Loucy (cell line): ENCODE results near the gene ARIH1.
A peak's percentile ranks its signal among the peaks of the same experiment; 100 is the strongest.

Experiments
- H2AFZ ChIP-seq: fragments of 200-600 bp; sonication (generic); 2 replicates; pipeline ENCODE4 v1.6.0; 2016; ENCODE audit warnings: antibody characterized with exemption, mild to moderate bottlenecking, low read length, moderate library complexity
- H3F3A ChIP-seq: fragments of 200-600 bp; 2 replicates; pipeline ENCODE4 v1.6.0; 2016; ENCODE audit warnings: antibody characterized with exemption, low read depth, mild to moderate bottlenecking
- H3K27me3 ChIP-seq: fragments of 200-600 bp; sonication (generic); 2 replicates; pipeline ENCODE4 v1.6.1; 2014; ENCODE audit warnings: low read length, mild to moderate bottlenecking; ENCODE audit not compliant: insufficient read depth, poor library complexity, severe bottlenecking
- H3K36me3 ChIP-seq: fragments of 200-600 bp; sonication (generic); 2 replicates; pipeline ENCODE4 v1.6.1; 2016; ENCODE audit warnings: low read length; ENCODE audit not compliant: insufficient read depth
- H3K4me1 ChIP-seq: fragments of 200-600 bp; sonication (generic); 2 replicates; pipeline ENCODE4 v1.5.1; 2014; ENCODE audit warnings: low read length, mild to moderate bottlenecking; ENCODE audit not compliant: insufficient read depth, poor library complexity, severe bottlenecking
- H3K4me2 ChIP-seq: fragments of 200-600 bp; sonication (generic); 2 replicates; pipeline ENCODE4 v1.6.0; 2014; ENCODE audit warnings: antibody characterized with exemption, low read length, low read depth, mild to moderate bottlenecking; ENCODE audit not compliant: poor library complexity, severe bottlenecking
- H3K4me3 ChIP-seq: fragments of 200-600 bp; sonication (generic); 2 replicates; pipeline ENCODE4 v1.5.1; 2014; ENCODE audit warnings: low read length, mild to moderate bottlenecking, mixed read lengths; ENCODE audit not compliant: poor library complexity, severe bottlenecking
- H3K79me2 ChIP-seq: fragments of 200-600 bp; sonication (generic); 2 replicates; pipeline ENCODE4 v1.6.1; 2014; ENCODE audit warnings: low read length; ENCODE audit not compliant: insufficient read depth
- H3K9ac ChIP-seq: fragments of 200-600 bp; sonication (generic); 2 replicates; pipeline ENCODE4 v1.6.0; 2014; ENCODE audit warnings: mild to moderate bottlenecking, low read depth, low read length, moderate library complexity; ENCODE audit not compliant: poor library complexity, severe bottlenecking
- H3K9me2 ChIP-seq: fragments of 200-600 bp; sonication (generic); replicated peaks from 2 replicates; pipeline ENCODE4 v1.6.1; 2016; ENCODE audit warnings: low read depth, low read length, mixed read lengths
- H3K9me3 ChIP-seq: fragments of 200-600 bp; sonication (generic); 2 replicates; pipeline ENCODE4 v1.6.1; 2014; ENCODE audit warnings: mild to moderate bottlenecking, antibody characterized with exemption, low read length, low read depth; ENCODE audit not compliant: insufficient read depth
- H4K20me1 ChIP-seq: fragments of 200-600 bp; sonication (generic); 2 replicates; pipeline ENCODE4 v1.6.0; 2014; ENCODE audit warnings: antibody characterized with exemption, low read length, mild to moderate bottlenecking; ENCODE audit not compliant: insufficient read depth, poor library complexity, severe bottlenecking
- EZH2phosphoT487 ChIP-seq: fragments of 200-600 bp; IDR thresholded peaks from 2 replicates; pipeline ENCODE4 v1.6.1; 2018; ENCODE audit warnings: antibody characterized with exemption, mild to moderate bottlenecking, moderate library complexity, borderline replicate concordance
- TF ChIP-seq, protein P1 (sequence below): fragments of 200-600 bp; sonication (generic); conservative IDR thresholded peaks from 2 replicates; pipeline ENCODE4 v1.5.1; 2014; ENCODE audit warnings: mild to moderate bottlenecking, antibody characterized with exemption, low read length

Gene ARIH1

DNA sequence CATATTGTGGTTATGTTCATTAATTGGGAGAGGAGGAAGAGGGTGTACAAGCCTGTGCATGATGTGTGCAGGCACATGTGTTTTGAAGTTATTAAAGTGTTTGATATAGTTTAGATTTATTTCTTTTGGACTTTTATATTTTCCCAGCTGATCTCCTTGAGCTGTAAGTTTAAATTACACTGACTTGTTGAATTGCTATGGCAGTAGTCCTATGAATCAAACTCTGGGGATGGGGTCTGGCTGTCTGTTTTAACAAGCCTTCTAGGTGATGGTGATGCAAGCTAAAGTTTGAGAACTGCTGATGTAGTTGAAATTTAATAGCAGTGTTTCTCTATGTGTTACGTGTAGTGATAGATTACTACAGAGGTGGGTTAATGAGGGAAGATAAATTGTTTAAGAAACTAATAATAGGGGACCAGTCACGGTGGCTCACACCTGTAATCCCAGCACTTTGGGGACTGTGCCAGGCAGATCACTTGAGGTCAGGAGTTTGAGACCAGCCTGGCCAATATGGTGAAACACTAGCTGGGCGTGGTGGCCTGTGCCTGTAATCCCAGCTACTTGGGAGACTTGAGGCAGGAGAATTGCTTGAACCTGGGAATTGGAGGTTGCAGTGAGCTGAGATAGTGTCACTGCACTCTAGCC lies 7.0 kb downstream of the ARIH1 start:
- no peaks in the 10 kb centered on the region for H3K9me3 ChIP-seq
- H3K79me2 ChIP-seq, result peaks cover 100% of the 10 kb centered on the region
- no peaks in the 10 kb centered on the region for H3K27me3 ChIP-seq
- peak overlapping the region; percentile 37 for H3K4me2 ChIP-seq
- no peaks in the 10 kb centered on the region for H3F3A ChIP-seq
- TF ChIP-seq, protein P1, sequence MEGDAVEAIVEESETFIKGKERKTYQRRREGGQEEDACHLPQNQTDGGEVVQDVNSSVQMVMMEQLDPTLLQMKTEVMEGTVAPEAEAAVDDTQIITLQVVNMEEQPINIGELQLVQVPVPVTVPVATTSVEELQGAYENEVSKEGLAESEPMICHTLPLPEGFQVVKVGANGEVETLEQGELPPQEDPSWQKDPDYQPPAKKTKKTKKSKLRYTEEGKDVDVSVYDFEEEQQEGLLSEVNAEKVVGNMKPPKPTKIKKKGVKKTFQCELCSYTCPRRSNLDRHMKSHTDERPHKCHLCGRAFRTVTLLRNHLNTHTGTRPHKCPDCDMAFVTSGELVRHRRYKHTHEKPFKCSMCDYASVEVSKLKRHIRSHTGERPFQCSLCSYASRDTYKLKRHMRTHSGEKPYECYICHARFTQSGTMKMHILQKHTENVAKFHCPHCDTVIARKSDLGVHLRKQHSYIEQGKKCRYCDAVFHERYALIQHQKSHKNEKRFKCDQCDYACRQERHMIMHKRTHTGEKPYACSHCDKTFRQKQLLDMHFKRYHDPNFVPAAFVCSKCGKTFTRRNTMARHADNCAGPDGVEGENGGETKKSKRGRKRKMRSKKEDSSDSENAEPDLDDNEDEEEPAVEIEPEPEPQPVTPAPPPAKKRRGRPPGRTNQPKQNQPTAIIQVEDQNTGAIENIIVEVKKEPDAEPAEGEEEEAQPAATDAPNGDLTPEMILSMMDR, result no peak
- TF ChIP-seq EZH2phosphoT487, result no peak
- H4K20me1 ChIP-seq, result peaks cover 90% of the 10 kb centered on the region
- H3K4me3 ChIP-seq, result peak overlapping the region; percentile 34
- H2AFZ ChIP-seq, result no peak overlapping the region
- H3K4me1 ChIP-seq, result peaks cover 49% of the 10 kb centered on the region
- H3K36me3 ChIP-seq, result 0 out of 2 replicates have a peak, but pooled peaks cover 4% of the 10 kb centered on the region
- peak overlapping the region; percentile 1 for H3K9ac ChIP-seq
- H3K9me2 ChIP-seq, result no peaks in the 10 kb centered on the region

DNA sequence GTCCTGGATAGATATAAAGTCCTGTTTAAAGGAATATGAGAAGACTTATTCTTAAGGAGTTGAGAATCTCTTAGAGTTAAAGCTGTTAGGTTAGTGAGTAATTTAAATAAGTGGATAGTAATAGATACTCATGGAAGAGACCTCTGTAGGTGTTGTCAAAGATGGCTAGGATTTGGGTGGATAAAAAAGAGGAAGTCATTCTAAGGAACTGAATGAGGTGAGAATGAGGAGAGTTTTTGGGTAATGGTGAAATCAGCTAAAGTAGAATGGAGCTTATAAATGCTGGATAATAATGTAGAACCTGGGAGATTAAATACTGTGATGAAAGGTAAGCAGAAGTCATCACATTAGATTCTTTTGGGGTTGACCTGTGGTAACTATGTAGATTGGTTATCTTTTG lies 8.1 kb downstream of the ARIH1 start:
- H3K9ac ChIP-seq, result no peak overlapping the region
- H3K36me3 ChIP-seq, result 0 out of 2 replicates have a peak, but pooled peaks cover 4% of the 10 kb centered on the region
- H3K9me2 ChIP-seq, result no peaks in the 10 kb centered on the region
- peaks cover 100% of the 10 kb centered on the region for H3K79me2 ChIP-seq
- no peaks in the 10 kb centered on the region for H3K27me3 ChIP-seq
- TF ChIP-seq, protein P1, result no peak
- no peak for TF ChIP-seq EZH2phosphoT487
- peaks cover 90% of the 10 kb centered on the region for H4K20me1 ChIP-seq
- peak overlapping the region; percentile 34 for H3K4me3 ChIP-seq
- H2AFZ ChIP-seq, result no peak overlapping the region
- no peaks in the 10 kb centered on the region for H3F3A ChIP-seq
- H3K4me1 ChIP-seq, result peaks cover 38% of the 10 kb centered on the region
- peak overlapping the region; percentile 37 for H3K4me2 ChIP-seq
- H3K9me3 ChIP-seq, result no peaks in the 10 kb centered on the region

DNA sequence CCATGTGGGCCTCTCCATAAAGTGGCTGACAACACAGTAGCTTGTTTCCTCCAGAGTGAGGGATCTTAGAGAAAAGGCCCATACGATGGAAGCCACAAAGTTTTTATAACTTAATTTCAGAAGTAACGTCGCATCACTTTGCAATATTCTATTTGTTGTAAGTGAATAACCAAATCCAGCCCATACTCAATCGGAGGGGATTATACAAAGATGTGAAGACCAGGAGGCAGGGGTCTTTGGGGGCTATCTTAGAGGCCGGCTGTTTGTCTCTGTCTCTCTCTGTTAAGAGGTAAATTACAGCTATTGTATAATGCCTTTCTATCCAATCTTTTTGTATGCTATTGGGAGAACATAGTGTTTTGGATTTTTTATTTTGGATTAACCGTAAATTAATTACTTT lies 9.1 kb downstream of the ARIH1 start:
- Histone ChIP-seq H3K4me2 (peak overlapping the region; percentile 37), H3K36me3 (peaks cover 4% of the 10 kb centered on the region; the same call in 1 of the 2 replicates), H4K20me1 (peaks cover 89% of the 10 kb centered on the region)

More for the DNA sequence above, 9.1 kb downstream of the ARIH1 start:
- TF ChIP-seq, protein P1, result no peak
- TF ChIP-seq EZH2phosphoT487, result no peak
- no peaks in the 10 kb centered on the region for H3K9me3 ChIP-seq
- H3K4me3 ChIP-seq, result peak overlapping the region; percentile 34
- peaks cover 31% of the 10 kb centered on the region for H3K4me1 ChIP-seq
- H3K27me3 ChIP-seq, result no peaks in the 10 kb centered on the region
- peaks cover 100% of the 10 kb centered on the region for H3K79me2 ChIP-seq
- no peaks in the 10 kb centered on the region for H3F3A ChIP-seq
- no peak overlapping the region for H3K9ac ChIP-seq
- no peak overlapping the region for H2AFZ ChIP-seq
- no peaks in the 10 kb centered on the region for H3K9me2 ChIP-seq
